Measurements from ENCODE around the gene ACTRT2.

The ACTRT2 gene

DNA sequence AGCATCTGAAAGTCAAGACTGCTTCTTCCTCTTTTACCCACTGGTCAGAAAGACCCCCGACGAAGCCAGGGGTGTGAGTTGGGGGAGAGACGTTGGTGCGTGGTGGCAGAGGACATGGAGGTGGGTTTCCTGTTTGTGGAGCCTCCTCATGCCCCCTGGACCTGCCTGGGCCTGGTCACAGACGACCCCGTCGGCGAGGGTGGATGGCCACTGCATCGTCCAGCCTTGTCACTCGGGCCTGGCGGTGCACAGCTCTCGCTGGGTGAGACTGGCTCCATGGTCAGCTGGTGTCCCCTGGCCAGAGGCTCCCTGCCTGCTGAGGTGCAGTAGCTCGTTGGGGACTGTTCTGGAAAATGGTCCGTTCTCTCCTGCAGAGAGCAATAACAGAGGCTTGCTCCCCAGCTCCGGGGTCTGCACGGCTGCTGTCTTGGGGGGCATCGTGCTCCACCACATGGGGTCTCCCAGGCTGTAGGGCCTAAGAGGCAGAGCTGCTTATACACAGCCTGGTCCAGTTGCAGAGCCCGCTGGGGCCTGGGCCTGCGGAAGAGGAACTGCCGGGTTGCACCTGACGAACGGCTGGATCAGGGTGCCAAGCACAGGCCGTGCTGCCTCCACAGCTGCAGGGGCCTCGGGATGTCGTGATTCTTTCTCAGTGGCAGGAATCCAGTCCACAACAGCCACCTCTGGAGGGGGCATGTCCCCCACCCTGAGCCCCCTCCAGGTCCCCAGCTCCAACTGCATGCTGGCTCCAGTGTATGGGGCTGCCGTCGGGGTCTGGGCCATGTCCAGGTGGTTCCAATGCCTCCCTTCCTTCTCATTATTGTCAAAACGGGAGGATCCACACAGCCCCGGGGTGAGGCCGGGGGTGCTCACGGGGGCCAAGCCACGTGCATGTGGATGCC lies 18.0 kb upstream of the ACTRT2 start:
- DNase-seq = no peak

DNA sequence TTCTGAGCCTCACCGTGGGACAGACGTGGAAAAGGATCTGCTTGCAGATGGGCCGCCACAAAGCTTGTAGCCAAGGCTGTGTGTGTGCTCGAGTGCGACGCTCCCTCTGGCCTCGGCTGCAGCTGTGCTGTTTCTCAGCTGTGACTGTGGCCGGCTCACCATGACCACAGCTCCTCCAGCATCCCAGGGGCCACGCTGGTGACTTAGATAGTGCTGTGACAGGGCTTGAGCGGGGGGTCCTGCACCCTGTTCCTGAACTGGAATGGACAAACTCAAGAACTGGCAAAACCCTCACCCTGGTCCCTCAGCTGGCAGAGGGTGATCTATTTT lies 17.4 kb upstream of the ACTRT2 start:
- no peak for DNase-seq

DNA sequence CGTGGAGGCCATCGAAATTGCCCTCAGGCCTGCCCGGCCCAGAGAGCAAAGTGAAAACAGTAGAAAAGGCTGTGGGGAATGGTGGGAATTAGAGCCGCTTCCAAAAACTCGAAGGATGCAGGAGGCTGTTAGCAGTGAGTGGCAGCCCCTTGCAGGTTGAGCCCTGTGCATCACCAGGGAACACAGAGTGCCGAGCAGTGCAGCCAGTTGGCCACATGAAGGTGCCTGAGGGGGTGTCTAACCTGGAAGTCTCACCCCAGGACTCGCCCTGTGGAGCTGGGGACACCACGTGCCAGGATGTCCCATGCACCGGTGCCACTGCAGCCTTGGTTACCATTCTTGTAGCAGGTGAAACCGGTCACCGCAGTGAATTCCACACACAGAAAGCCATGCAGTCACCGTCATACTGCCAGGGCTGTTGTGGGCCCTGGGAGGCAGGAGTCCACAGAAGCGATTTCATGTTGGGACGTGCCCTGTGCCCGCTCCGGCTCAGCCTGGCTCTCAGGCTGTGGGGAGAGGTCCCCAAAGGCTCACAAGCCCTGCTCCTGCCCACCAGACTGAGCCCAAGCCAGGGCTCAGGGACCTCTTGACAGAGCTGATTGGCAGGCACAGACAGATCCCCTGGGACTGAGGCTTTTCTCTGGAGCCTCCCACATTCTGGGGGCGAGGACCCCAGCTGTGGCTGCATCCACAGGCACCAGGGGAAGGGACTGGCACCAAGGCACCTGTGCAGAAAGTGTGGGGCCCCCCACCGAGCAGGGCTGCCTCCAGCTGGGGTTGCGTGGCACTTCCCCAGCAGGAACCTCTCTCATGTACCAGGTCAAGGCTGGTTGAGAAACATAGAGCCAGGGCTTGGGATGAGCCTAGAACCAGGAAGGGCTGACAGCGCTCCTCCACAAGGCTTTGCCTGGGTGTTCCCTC lies 16.7 kb upstream of the ACTRT2 start:
- no peak for DNase-seq

DNA sequence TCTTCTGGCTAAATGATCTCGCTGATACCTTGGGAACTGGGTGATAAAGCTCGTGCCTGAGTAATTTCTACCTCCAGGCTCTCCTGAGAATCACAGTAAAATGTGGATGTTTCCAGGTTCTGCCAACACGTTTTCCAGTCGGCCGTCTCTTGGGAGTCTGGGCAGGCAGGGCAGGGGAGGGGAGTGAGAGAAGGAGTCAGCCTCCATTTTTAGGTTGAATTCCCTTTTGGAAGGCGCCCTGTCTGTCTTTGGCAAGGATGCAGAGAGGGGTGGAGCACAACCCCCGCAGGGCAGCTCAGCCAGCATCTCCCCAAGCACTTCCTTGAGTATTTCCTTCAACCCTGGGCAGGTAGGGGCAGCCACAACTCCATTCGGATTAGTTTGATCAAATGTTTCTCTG lies 15.5 kb upstream of the ACTRT2 start:
- DNase-seq = no peak

DNA sequence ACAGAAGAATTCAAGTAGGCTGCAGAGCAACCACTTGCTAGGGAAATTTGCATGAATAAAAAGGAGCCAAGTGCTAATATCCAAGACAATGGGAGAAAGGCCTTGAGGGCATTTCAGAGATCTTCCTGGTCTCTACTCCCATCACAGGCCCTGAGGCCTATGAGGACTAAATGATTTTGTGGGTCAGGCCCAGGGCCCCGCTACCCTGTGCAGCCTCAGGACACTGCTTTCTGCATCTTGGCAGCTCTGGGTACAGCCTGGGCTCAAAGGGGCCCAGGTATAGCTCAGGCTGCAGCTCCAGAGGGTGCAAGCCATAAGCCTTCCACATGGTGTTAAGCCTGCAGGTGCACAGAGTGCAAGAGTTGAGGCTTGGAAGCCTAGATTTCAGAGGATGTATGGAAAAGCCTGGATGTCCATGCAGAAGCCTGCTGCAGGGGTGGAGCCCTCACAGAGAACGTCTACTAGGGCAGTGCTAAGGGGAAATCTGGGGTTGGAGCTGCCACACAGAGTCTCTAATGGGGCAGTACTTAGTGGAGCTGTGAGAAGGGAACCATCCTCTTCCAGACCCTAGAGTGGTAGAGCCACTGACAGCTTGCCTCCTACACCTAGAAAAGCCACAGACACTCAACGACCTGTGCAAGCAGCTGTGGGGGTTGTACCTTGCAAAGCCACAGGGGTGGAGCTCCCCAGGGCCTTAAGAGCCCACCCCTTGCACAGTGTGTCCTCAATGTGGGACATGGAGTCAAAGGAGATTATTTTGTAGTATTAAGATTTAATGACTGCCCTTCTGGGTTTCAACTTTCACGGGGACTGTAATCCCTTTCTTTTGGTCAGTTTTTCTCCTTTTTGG lies 13.7 kb upstream of the ACTRT2 start:
- DNase-seq = no peak

DNA sequence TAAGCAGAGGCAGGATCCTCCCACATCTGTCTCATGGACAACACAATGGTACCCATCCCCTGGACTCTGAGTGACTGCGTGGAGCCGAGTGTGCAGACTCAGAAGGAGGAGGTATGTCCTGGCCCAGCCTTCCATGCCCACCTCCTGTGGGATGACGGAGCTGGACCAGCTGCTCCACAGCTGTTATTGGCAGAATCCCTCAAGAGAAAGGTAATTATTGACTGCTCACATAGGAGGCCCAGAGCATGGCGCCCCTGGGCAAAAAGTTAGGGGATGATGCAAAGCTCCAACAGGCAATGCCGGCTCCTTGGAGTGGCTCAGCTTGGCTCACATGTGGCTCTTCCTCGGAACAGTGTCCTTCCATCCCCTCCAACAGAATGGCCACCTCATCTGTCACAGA lies 12.2 kb upstream of the ACTRT2 start:
- no peak for DNase-seq

DNA sequence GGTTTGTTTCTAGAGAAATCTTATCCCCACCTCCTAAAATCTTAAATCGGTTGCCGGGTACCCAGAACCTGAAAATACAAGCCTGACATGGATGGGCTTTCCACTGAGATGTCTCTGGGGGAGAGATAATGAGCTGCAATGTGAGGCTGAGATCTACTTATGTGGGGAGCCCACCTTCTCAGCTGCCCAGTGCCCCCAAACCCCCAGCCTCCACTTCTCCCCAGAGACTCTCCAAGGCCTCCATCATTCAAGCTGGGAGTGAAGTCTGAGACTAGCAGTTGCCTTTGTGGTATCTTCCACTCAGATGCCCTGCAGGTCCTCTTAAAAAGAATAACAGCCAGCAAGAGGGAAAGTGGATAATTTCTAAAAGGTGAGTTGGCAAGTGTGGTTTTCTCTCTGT lies 11.7 kb upstream of the ACTRT2 start:
- DNase-seq = no peak

DNA sequence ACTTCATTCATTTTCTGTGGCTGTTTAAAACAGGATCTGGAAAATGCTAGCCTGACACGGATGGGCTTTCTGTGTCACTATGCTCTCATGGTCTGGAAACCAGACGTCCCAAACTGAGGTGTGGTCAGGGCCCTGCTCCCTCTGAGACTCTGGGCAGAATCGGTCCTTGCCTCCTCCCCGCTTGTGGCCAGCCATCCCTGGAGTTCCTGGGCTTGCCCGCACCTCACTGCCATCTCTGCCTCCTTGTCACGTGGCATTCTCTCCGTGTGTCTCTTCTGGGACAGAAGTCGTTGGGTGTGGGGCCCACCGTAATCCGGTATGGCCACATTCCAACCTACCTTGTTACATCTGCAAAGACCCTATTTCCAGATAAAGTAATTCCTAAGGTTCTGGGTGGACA lies 10.1 kb upstream of the ACTRT2 start:
- no peak for DNase-seq

DNA sequence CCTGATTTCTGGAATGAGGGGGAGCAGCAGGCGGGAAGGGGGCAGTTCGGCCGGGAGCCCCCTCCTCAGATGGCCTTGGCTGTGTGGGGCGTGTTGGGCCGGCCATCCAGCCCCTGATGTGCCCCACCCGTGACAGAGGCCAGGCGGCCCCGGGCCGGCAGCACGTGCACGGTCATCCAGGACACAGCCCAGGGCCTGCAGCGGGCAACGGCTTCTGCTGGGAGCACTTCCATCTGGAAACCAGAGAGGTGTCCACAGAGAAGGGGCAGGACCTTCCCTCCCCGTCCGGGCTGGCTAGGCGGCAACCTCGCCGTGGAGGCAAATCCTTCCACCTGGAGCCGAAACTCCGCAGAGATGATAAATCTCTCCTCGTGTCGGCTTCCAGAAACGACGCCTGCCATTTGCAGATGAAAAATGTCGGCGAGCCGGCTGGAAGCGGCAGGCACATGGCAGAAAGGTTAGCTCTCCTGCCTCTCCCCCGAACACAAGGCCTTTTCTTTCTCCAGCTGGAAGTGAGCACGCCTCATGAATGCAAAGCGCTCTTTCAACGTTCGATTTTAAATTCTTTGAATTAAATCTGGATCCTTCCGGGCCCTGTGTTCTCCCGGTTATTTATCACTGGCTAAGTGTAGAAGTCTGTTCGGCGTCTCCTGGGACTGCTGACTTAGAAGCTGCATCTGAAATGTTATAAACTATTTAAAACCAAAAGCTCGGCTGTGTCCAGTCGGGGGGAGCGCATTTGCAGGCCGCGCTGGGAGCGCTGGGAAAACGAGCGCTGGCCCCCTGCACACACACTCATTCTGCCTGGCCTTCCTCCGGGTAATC lies 9.4 kb upstream of the ACTRT2 start:
- no peak for DNase-seq

DNA sequence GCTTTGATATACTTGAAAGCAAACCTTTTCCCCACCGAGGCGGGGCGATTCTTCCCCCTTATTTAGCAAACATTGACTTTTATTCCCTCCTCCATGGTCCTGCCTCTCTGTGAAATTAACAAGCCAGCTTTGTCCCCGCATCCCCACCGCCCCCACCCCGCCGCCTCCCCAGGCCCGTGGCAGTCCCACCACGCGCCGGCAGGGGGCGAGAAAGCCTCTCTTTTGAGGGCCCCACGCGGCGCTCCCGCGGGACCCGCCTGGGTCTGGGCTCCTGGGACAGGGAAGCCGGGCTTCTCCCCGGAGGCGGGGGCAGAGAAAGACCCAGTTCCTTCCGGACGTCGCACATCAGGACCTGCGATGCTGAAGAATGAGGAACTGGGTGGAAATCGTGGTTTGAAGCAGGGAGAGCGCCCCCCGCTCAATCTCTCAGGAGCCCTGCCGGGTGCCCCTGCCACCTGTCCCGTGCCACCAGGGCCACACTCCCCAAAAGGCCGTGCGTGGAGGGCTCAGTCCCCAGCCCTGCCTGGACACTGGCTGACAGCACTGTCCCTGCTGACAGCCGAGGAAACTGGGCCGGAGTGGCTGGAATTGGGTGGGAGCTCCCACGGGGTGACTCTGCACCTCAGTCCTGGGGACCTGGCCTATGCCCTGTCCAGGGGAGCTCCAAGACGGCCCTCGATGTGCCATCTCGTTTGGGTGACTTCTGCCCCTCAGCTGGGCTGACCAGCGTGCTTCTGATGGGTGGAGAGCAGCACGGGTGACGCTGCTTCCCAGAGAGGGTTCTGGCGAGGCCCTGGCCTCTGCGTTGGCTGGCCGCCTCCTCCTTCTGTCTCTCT lies 8.6 kb upstream of the ACTRT2 start:
- peak; percentile 14 for DNase-seq

DNA sequence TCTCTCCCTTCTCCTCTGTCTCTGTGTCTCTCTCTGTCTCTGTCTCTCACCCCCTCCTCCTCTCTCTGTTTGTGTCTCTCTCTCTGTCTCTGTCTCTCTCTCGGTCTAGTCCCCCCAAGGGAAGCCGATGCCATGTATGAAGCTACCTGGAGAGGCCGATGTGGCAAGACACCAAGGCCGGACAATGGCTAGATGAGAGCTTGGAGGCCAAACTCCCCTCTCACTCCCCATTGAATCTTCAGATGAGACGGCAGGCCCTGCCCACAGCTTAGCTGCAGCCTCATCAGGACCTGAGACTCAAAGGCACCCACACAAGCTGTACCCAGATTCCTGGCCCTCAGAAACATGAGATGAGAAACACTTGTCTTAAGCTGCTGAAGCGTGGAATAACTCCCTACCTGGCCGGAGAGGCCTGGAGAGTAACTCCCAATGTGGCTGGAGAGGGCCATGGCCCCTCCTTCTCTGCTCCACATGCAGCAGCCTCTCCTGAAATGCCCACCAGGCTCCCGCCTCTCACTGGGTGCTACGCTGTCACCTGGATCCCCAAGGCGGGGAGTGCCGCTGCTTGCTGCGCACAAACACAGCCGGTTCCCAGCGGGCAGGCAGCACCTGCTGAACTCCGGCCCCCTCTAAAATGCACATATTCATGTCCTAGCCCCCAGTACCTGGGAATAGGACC lies 7.8 kb upstream of the ACTRT2 start:
- no peak for DNase-seq

DNA sequence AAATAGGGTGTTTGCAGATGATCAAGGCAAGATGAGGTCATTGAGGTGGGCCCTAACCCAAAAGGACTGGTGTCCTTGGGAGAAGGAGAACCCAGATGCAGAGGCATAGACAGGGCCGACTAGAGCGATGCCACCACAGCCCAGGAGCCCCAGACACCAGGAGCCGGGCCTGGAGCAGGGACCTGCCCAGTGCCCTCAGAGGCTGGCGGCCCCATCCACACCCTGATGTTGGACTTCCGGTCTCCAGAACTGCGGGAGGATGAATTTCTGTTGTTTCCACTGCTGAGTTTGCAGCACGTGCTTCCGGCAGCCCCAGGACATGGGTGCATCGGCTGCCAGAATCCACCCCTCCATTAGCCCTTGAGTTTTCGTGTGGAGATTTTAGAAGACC lies 7.2 kb upstream of the ACTRT2 start:
- DNase-seq = no peak

DNA sequence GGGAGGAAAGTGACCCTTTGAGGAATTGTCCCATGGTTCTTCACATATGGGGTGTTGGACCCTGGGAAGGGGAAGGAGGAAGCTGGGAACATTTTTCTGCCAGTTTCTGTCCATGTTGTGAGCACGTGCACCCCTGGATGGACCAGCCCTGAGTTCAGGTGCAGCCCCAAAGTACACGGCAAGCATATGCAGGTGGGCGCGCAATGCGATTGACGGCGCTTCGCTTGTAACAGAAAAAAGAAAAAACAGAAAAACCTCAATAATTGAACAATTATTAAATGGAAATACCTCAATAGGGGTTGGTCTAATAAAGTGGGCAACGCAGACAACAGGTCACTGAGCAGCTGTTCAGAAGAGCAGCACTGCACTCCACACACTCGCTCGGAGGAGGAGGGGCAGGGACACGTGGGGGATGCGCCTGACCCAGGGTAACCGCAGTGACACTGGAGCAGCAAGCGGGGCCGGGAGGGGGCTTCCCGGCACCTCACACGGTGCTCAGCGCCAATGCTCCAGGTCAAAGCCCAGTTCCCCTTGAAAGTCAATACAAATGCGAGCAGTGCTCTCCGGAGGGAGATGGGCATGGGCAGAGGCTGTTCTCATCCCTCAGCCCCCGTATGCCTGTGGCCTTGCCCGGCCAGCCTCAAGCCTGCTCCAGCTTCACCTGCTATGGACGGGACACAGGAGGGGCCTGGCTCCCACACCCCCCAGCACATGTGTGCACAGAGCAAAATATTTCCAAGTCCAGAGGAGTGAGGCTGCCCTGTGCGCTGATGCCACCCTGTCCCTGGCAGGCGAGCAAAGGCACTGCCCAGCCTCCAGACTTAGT lies 6.6 kb upstream of the ACTRT2 start:
- DNase-seq = no peak

DNA sequence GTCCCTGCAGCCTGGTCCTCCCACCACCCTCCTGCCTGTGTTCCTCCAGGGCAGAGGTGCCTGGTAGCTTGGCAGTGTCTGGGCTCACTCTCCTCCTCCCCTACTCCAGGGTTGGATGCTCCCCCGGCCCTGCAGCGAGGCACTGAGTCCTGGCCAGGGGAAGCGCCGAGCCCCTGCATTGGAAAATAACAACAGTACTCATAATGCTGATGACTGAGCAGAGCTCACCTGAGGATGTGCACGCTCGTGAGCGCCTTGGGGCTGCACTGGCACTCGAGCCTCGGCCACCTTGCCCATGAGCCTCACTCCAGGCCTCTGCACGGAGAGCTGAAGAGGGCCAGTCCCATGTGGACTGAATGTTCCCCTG lies 6.0 kb upstream of the ACTRT2 start:
- no peak for DNase-seq

DNA sequence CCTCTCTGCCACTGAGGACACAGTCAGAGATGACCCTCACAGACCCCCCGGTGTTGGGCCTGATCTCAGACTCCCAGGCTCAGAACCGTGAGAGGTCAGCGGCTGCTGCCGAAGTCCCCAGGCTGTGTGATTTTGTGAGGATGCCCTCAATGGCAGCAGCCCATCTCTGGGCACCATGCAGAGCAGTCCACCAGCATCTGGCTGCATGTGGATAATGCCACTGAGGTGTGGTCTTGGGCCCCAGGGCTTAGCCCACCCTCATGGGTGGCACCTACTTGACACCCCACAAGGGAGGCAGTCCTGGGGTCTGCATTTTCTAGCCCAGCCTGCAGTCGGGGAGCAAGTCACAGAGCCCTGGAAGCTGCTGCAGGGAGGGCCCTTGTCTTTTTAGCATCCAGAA lies 5.5 kb upstream of the ACTRT2 start:
- DNase-seq = no peak

DNA sequence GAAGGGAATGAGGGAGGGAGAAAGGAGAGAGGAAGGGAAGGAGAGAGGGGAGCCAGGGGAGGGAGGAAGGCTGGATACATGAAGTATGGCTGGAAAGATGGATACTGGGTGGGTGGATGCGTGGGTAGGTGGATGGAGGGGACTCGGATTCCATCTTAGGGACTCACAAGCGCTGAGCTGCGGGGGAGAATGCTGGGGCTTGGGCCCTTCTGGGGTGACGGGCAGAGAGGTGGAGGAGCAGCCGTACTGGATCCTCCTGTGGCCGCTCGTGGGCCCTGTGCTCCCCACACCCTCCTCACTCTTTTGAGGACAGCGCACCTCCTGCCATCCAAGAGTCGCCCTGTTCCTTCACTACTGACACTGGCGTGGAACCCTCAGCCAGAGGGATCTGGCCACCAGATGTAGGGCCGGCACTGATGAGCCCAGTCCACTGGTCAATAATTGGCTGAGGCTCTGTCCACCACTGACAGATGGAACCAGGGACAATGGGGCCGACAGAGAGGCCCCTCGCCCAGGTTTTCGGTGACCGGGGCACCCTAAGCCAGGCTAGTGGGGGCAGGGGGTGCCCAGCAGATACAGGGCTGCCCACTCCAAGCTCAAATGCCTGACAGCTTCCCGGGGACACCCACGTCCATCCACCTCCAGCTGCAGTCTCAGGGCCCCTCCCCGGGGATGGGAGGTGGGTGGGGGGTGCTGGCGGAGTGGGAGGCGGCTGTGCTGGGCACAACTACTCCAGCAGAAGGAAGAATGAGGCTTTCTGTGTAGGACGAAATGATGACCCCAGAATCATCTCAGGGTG lies 4.4 kb upstream of the ACTRT2 start:
- no peak for DNase-seq

DNA sequence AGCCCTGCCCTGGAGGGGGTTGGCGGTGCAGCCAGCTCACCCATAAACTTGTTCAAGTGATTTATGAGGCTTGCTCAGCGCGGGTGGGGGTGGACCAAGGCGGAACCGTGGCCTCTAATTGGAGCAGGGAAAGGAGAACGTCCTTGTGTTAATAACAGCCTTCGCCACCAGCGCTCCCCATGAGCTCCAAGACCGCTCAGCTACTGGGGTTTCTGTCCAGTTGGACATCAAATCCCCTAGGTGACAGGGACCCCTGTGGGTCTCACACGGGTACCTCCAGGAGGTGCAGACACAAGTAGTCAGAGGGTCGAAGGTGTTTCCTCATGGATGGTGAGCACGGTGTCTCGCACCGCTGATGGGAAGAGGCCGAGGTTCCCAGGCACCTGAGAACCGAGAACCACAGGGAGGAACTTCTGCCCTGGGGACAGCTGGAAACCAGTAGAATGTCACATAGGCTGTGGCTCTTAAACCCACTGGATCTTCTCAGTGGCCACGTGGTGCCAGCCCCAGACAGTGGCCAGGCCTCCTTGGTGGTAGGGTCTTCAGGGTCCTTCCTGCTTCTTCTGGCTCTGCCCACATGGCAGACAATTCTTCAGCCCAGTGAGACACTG lies 3.7 kb upstream of the ACTRT2 start:
- no peak for DNase-seq

DNA sequence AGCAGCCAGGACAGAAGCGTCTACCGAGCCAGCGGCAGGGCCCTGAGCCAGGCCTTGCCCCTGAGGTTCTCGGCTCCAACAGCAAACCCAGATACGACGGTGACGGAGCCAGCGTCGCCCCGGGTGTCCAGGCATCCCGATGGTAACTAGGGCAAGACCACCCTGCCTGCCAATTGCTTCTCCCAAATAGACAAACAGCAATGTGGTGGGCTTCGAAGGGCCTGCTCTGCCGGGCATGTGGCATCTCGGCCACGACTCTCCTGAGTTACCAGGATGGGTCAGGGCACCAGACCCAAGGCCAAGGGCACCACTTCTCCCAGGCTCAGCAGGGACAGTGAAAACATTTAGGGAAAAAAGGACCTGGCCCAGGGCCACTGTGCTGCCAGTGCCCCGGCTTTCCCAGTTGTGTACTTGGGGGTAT lies 3.2 kb upstream of the ACTRT2 start:
- no peak for DNase-seq

Data from fibroblast of skin of scalp (primary cell).